Uterus (tissue), 2 donors: ENCODE data around the gene DENND1A.

Experiments used
- POLR2A ChIP-seq, 2 donors: fragments of 450-650 bp; IDR thresholded peaks; one replicate each; pipeline ENCODE4 v1.6.1; 2016; ENCODE audit warnings: antibody characterized with exemption in 2 of 2, mild to moderate bottlenecking in 1 of 2, moderate library complexity in 1 of 2
- TF ChIP-seq, protein P1 (sequence below), 4 experiments: fragments of 200-600 bp in 2 of 4; fragments of 450-650 bp in 2 of 4; sonication (generic) in 2 of 4; IDR thresholded peaks; one replicate each; pipeline ENCODE4 v1.5.1; 2016 to 2019; ENCODE audit warnings: antibody characterized with exemption in 4 of 4, mild to moderate bottlenecking in 2 of 4, moderate library complexity in 1 of 4

DNA sequence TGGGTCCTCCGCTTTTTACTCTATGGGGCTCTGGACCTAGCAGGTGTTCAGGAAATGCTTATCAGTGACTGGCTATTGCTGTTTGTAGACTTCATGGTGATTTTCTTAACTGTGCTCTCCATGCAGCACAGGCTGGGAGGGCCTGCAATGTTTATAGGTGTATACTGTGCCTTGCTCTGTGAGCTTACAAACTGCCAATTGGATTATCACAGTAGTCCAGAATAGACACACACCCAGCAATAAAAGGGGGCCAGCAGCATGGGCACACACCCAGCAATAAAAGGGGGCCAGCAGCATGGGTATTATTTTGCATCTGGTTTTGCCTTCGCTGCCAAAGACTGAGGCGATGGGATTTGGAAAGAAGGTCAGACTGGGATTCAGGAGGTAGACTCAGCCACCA is 473.9 kb downstream of the DENND1A start:
- TF ChIP-seq, protein P1, sequence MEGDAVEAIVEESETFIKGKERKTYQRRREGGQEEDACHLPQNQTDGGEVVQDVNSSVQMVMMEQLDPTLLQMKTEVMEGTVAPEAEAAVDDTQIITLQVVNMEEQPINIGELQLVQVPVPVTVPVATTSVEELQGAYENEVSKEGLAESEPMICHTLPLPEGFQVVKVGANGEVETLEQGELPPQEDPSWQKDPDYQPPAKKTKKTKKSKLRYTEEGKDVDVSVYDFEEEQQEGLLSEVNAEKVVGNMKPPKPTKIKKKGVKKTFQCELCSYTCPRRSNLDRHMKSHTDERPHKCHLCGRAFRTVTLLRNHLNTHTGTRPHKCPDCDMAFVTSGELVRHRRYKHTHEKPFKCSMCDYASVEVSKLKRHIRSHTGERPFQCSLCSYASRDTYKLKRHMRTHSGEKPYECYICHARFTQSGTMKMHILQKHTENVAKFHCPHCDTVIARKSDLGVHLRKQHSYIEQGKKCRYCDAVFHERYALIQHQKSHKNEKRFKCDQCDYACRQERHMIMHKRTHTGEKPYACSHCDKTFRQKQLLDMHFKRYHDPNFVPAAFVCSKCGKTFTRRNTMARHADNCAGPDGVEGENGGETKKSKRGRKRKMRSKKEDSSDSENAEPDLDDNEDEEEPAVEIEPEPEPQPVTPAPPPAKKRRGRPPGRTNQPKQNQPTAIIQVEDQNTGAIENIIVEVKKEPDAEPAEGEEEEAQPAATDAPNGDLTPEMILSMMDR (IDR thresholded peaks at IDR 0.05), result no peak
- TF ChIP-seq POLR2A (IDR thresholded peaks at IDR 0.05), result no peak
